ENCODE results near the gene DDX25.

DNA sequence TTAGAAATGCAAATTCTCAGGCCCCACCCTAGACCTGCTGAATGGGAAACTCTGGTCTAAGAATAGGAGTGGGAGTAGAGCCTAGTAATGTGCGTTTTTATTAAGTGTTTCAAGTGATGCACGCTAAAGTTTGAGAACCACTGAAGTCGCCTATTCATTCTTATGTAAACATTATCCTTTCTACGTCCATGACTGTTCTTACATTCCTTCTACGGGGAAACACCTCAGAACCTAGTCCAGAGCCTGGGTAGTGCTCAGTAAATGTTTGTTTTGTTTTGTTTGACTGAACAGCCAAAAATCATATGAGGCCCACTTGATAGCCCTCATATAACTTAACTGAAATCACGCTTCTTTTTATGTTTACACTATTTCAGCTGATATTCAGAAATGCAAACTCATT lies 71.3 kb downstream of the DDX25 start:
- TF ChIP-seq, protein P1, sequence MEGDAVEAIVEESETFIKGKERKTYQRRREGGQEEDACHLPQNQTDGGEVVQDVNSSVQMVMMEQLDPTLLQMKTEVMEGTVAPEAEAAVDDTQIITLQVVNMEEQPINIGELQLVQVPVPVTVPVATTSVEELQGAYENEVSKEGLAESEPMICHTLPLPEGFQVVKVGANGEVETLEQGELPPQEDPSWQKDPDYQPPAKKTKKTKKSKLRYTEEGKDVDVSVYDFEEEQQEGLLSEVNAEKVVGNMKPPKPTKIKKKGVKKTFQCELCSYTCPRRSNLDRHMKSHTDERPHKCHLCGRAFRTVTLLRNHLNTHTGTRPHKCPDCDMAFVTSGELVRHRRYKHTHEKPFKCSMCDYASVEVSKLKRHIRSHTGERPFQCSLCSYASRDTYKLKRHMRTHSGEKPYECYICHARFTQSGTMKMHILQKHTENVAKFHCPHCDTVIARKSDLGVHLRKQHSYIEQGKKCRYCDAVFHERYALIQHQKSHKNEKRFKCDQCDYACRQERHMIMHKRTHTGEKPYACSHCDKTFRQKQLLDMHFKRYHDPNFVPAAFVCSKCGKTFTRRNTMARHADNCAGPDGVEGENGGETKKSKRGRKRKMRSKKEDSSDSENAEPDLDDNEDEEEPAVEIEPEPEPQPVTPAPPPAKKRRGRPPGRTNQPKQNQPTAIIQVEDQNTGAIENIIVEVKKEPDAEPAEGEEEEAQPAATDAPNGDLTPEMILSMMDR (IDR thresholded peaks at IDR 0.05): no peak
- no peak for TF ChIP-seq POLR2A (IDR thresholded peaks at IDR 0.05)

Data from lower leg skin (tissue), 3 donors.